AG10803 (cell line): Measurements from ENCODE around the gene IAPP.

Source experiments
- DNase-seq: peaks from one replicate; pipeline ENCODE4 v3.0.0; 2010; ENCODE audit warnings: low read depth
- H3K4me3 ChIP-seq: 2 replicates; pipeline ENCODE4 v1.5.1; 2011; ENCODE audit warnings: mild to moderate bottlenecking, low read length, control low read depth
- TF ChIP-seq, protein P1 (sequence below): conservative IDR thresholded peaks from 2 replicates; pipeline ENCODE4 v1.5.1; 2011; ENCODE audit warnings: mild to moderate bottlenecking, low read length, control low read depth, inconsistent platforms

The IAPP gene

DNA sequence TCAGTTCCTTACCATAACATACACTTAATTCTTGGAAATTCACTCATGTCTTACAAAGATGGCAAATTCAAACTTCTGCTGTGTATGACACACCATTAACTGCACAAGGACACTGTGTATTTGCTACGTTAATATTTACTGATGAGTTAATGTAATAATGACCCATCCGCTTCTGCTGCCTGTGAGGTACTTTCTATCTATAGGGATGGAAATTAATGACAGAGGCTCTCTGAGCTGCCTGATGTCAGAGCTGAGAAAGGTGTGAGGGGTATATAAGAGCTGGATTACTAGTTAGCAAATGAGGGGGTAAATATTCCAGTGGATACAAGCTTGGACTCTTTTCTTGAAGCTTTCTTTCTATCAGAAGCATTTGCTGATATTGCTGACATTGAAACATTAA, at the start of gene IAPP:
Gene IAPP (plus strand): TSS at position 301 of the 400 bp plus-strand sequence. CDS start 450 bp downstream, outside the sequence.
- H3K4me3 ChIP-seq = no peak within 1 kb of the TSS
- DNase-seq = no peak
- TF ChIP-seq, protein P1, sequence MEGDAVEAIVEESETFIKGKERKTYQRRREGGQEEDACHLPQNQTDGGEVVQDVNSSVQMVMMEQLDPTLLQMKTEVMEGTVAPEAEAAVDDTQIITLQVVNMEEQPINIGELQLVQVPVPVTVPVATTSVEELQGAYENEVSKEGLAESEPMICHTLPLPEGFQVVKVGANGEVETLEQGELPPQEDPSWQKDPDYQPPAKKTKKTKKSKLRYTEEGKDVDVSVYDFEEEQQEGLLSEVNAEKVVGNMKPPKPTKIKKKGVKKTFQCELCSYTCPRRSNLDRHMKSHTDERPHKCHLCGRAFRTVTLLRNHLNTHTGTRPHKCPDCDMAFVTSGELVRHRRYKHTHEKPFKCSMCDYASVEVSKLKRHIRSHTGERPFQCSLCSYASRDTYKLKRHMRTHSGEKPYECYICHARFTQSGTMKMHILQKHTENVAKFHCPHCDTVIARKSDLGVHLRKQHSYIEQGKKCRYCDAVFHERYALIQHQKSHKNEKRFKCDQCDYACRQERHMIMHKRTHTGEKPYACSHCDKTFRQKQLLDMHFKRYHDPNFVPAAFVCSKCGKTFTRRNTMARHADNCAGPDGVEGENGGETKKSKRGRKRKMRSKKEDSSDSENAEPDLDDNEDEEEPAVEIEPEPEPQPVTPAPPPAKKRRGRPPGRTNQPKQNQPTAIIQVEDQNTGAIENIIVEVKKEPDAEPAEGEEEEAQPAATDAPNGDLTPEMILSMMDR = no peak

DNA sequence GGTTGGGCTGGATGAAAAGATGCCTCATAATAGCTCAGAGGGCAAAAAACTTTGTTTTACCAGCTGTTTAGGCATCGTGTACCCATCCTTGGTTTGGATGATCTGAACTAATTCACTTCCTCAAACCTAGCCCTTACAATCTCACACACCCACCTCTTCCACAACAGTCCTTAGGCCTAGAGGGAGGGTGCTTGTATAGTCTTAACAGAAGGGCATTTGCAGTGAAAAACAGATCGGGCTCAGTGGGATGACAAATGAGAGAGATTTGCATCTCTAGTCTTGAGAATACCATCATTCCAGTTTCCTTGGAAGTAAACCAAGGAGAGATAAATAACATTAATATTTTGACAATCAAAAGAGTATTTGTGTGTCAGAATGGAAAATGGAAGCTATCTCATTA, 49.0 kb upstream of the IAPP start:
- TF ChIP-seq, protein P1 = no peak
- H3K4me3 ChIP-seq = no peak overlapping the region
- no peak for DNase-seq

DNA sequence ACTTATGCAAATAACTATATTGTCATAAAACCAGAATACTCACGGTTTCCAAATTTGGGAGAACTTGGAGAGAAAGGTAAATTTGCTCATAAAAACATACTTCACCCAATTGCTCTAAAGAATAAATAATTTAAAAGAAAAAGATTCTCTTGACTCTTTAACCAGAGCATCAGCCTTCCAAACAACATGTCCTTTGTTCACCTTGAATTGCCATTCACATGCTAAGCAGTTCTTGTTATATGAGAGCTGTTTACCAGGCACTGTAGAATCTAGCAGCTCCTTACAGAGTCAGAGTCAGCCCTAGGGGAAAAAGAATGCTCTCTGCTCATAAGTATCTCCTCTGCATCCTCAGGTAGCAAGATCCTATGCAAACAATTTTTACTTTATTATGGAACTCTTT, 48.2 kb upstream of the IAPP start:
- DNase-seq = no peak
- no peak overlapping the region for H3K4me3 ChIP-seq
- TF ChIP-seq, protein P1 = no peak

DNA sequence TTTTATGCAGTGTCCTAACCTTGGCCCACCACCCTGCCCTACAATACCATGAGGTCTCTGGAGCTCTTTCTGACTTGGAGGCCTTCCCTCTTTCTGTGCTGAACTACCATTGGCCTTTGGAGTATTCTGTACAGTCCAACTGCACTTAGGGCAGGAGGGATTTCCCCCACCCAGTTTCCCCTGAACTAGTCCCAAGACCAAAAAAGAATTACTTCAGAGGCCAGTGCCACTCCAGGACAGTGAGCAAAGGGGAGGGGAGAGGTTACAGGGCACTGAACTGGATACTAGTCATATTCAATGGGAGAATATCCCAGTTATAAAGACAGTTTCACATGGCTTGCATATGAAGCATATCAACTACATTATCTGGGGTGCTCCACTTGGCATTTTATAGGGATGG, 44.1 kb upstream of the IAPP start:
- DNase-seq = no peak
- H3K4me3 ChIP-seq = no peak overlapping the region
- TF ChIP-seq, protein P1 = no peak

DNA sequence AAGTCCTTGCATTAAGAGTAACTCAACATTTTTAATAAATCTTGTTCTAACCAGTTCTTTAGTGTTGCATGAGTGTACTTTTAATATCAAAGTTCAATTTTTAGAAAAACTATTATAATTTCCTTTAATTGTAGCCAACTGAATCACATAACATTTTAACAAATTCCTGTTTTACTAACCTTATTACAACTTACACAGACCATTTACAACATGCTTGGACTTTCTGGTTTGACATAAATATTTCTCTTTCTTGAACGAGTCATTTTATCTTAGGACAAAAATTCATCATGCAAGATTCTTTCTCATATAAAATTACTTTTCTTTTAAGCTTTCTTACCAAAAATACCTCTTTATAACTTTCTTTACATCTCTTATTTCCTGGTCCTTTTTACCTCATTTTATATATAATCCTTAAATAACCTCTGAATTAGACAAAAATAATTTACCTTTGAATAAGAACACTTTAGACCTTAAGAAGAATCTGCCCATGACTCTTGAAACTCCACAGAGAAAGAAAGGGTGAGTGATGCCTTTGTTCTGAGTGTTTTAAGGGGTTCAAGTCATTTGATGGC, 41.9 kb upstream of the IAPP start:
- TF ChIP-seq, protein P1 = no peak
- no peak for DNase-seq

DNA sequence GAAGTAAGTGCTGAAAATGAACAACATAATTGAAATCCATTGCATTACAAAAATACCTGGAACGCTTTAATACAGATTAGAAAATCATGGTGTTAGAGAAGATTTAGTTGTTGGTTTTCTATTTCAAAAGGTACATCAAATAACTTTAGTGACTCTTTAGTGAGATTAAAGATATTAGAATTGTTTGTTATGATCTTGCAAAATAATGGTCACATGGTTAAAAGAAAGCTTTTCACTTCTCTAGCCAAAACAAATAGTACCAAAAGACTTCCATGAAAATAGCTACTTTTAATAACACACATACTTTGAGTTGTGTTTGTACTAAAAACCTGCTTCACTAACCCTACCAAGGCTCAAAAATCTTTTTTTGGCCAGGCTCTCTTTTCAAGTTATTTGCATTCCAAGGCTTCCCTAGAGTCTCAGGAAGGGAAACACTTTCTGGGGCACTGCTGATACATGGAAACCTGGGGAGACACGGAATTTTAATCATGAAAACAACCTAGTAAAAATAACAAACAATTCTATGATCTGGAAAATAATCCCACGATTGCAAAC, 37.9 kb upstream of the IAPP start, which contains the start of gene SLCO1A2:
Gene SLCO1A2 (minus strand): TSS at position 147 of the 555 bp plus-strand sequence. CDS start 270 bp downstream, outside the sequence.
- no peak within 1 kb of the TSS for H3K4me3 ChIP-seq
- TF ChIP-seq, protein P1 = no peak
- DNase-seq = no peak

More for the DNA sequence above, 41.9 kb upstream of the IAPP start:
- no peak overlapping the region for H3K4me3 ChIP-seq

DNA sequence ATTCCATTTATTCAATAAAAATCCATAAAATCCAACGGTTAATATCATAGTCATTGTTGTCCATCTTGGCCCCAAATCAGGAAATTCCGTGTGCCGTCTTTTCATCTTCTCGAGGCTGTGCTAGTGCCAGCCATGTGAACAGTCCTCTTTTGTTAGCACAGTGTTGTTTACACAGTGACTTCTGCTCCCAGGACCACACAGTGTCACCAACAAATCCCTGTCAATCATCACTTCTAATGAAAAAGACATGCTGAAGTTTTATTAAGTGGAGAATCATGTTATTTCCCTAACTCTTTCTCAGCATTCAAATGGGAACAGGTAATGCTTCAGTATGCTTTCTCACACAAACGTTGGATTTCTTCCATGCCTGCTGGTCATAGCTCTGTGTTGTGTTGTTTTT, 36.0 kb upstream of the IAPP start:
- TF ChIP-seq, protein P1 = no peak
- DNase-seq = no peak
- no peak overlapping the region for H3K4me3 ChIP-seq
